Liver (tissue), 9 donors: Measurements from ENCODE around the gene CDC6. TPM values are rescaled to one million over a fixed set of nuclear protein-coding genes. Genes with fewer than 3 reads are reported as not detected.

Experiments
- DNase-seq: peaks from one replicate; pipeline ENCODE4 v3.0.0-alpha.2; 2017; ENCODE audit warnings: low spot score
- H3K27ac ChIP-seq, 2 donors: one replicate each; pipeline ENCODE4 v1.7.0; 2013; ENCODE audit warnings: inconsistent platforms in 2 of 2, low read length in 2 of 2, control low read depth in 1 of 2, low read depth in 1 of 2, mild to moderate bottlenecking in 1 of 2
- H3K27me3 ChIP-seq, 4 donors: one replicate each; pipeline versions ENCODE4 v1.6.1 to v1.7.0; 2013; ENCODE audit warnings: low read length in 3 of 4, inconsistent platforms in 1 of 4, mild to moderate bottlenecking in 1 of 4, moderate library complexity in 1 of 4; ENCODE audit not compliant: control insufficient read depth in 4 of 4, insufficient read depth in 4 of 4
- H3K36me3 ChIP-seq, 4 donors: one replicate each; pipeline versions ENCODE4 v1.6.1 to v1.7.0; 2013; ENCODE audit warnings: low read length in 3 of 4, mild to moderate bottlenecking in 3 of 4, low read depth in 1 of 4, moderate library complexity in 1 of 4; ENCODE audit not compliant: control insufficient read depth in 4 of 4, insufficient read depth in 3 of 4
- H3K4me1 ChIP-seq, 4 donors: one replicate each; pipeline versions ENCODE4 v1.6.1 to v1.7.0; 2013; ENCODE audit warnings: low read length in 3 of 4, mild to moderate bottlenecking in 3 of 4, moderate library complexity in 1 of 4; ENCODE audit not compliant: control insufficient read depth in 4 of 4, insufficient read depth in 4 of 4
- H3K4me3 ChIP-seq, 3 donors: one replicate each; pipeline versions ENCODE4 v1.6.1 to v1.7.0; 2013; ENCODE audit warnings: low read length in 3 of 3, control low read depth in 1 of 3, low read depth in 1 of 3, mild to moderate bottlenecking in 1 of 3
- H3K9ac ChIP-seq, 2 donors: one replicate each; pipeline ENCODE4 v1.7.0; 2013; ENCODE audit warnings: low read length in 2 of 2, mild to moderate bottlenecking in 2 of 2, moderate library complexity in 2 of 2, control low read depth in 1 of 2, low read depth in 1 of 2
- H3K9me3 ChIP-seq, 4 donors: one replicate each; pipeline versions ENCODE4 v1.6.1 to v1.7.0; 2013; ENCODE audit warnings: low read length in 3 of 4; ENCODE audit not compliant: control insufficient read depth in 4 of 4
- CTCF ChIP-seq: fragments of 150-350 bp; IDR thresholded peaks from 2 replicates; pipeline ENCODE4 v1.5.1; 2017; ENCODE audit warnings: improper control_type of control experiment, low read depth, low read length; ENCODE audit not compliant: missing input control
- EGR1 ChIP-seq, 2 donors: IDR thresholded peaks; 2 replicates each; pipeline ENCODE4 v1.6.1; 2016 to 2018; ENCODE audit warnings: antibody characterized with exemption in 2 of 2, low read depth in 2 of 2
- FOXA1 ChIP-seq: IDR thresholded peaks from 2 replicates; pipeline ENCODE4 v1.6.1; 2016; ENCODE audit warnings: antibody characterized with exemption
- FOXA2 ChIP-seq: IDR thresholded peaks from 2 replicates; pipeline ENCODE4 v1.6.1; 2016; ENCODE audit warnings: antibody characterized with exemption
- GABPA ChIP-seq, 2 donors: IDR thresholded peaks in 1 of 2; conservative IDR thresholded peaks in 1 of 2; 2 replicates each; pipeline ENCODE4 v1.6.1; 2016; ENCODE audit warnings: antibody characterized with exemption in 2 of 2, mild to moderate bottlenecking in 1 of 2, moderate library complexity in 1 of 2
- HNF4A ChIP-seq, 2 donors: conservative IDR thresholded peaks; 2 replicates each; pipeline ENCODE4 v1.6.1; 2016; ENCODE audit warnings: antibody characterized with exemption in 2 of 2, mild to moderate bottlenecking in 2 of 2
- HNF4G ChIP-seq: IDR thresholded peaks from 2 replicates; pipeline ENCODE4 v1.6.1; 2016; ENCODE audit warnings: antibody characterized with exemption
- JUND ChIP-seq, 2 donors: IDR thresholded peaks; 2 replicates each; pipeline ENCODE4 v1.6.1; 2016; ENCODE audit warnings: antibody characterized with exemption in 2 of 2
- MAX ChIP-seq: IDR thresholded peaks from 2 replicates; pipeline ENCODE4 v1.6.1; 2016; ENCODE audit warnings: antibody characterized with exemption
- NR2F2 ChIP-seq: IDR thresholded peaks from 2 replicates; pipeline ENCODE4 v1.6.1; 2016; ENCODE audit warnings: antibody characterized with exemption
- RAD21 ChIP-seq, 2 donors: IDR thresholded peaks; 2 replicates each; pipeline ENCODE4 v1.6.1; 2016; ENCODE audit warnings: antibody characterized with exemption in 2 of 2, mild to moderate bottlenecking in 2 of 2
- REST ChIP-seq: IDR thresholded peaks from 2 replicates; pipeline ENCODE4 v1.6.1; 2016; ENCODE audit warnings: antibody characterized with exemption, mild to moderate bottlenecking
- RXRA ChIP-seq, 2 donors: IDR thresholded peaks; 2 replicates each; pipeline ENCODE4 v1.6.1; 2017 to 2018; ENCODE audit warnings: antibody characterized with exemption in 2 of 2, mild to moderate bottlenecking in 1 of 2
- SP1 ChIP-seq: IDR thresholded peaks from 2 replicates; pipeline ENCODE4 v1.6.1; 2018; ENCODE audit warnings: antibody characterized with exemption, mild to moderate bottlenecking
- TAF1 ChIP-seq: conservative IDR thresholded peaks from 2 replicates; pipeline ENCODE4 v1.6.1; 2016; ENCODE audit warnings: antibody characterized with exemption, mild to moderate bottlenecking
- YY1 ChIP-seq: IDR thresholded peaks from 2 replicates; pipeline ENCODE4 v1.6.1; 2016; ENCODE audit warnings: antibody characterized with exemption, mild to moderate bottlenecking
- ZBTB33 ChIP-seq: IDR thresholded peaks from 2 replicates; pipeline ENCODE4 v1.6.1; 2016; ENCODE audit warnings: antibody characterized with exemption
- WGBS: extraction: QIAGEN DNeasy Blood & Tissue Kit; methylation state at CpG from one replicate; pipeline ENCODE4 v1.1.7; 2013; 5-methylcytosine and 5-hydroxymethylcytosine counted together
- polyA plus RNA-seq, 2 donors: library from polyadenylated mRNA; stranded (reverse) in 1 of 2; unstranded in 1 of 2; fragments of 200-250 nt in 1 of 2; fragments of >200 nt in 1 of 2; fragmentation: Nextera tagmentation in 1 of 2; extraction: Ambion mirVana in 1 of 2; gene quantifications; one replicate each; pipeline versions ENCODE4 v1.2.1 to v1.2.3, GENCODE V29; 2013 to 2015
- total RNA-seq, 2 donors: library from RNA; depleted of rRNA; stranded (reverse); fragments of >200 nt; gene quantifications; one replicate each; pipeline ENCODE4 v1.2.3, GENCODE V29; 2014
- TF ChIP-seq, protein P1 (sequence below): IDR thresholded peaks from 2 replicates; pipeline ENCODE4 v1.6.1; 2016; ENCODE audit warnings: antibody characterized with exemption
- donor health status: healthy.
- donor health status: healthy.
- donor health status: healthy.
- donor health status: healthy.
- donor health status: healthy.

CDC6 gene
- total and polyA plus RNA-seq, 4 donors: 0.54 to 16.5 (median 2.5) TPM

GRCh38 chr17:40317880-40318829 lies 30.5 kb downstream of the CDC6 start:
- Histone ChIP-seq H3K36me3 (no peaks in the 10 kb centered on the region), H3K9me3 (no peaks in the 10 kb centered on the region), H3K27me3 (no peaks in the 10 kb centered on the region), H3K4me1 (peaks cover 40 to 83% (median 75%) of the 10 kb centered on the region in 4 donors), H3K9ac (peak overlapping the region; percentile 80 to 87), H3K27ac (peak overlapping the region; percentile 81 to 94), H3K4me3 (peak overlapping the region; percentile 61 to 86 (median 75))
- TF ChIP-seq REST (peak; percentile 62), EGR1 (IDR thresholded peaks at IDR 0.05; ENCODE audit: low read depth in 2 of 2) (peak; percentile 95 to 98), YY1 (peak; percentile 95), FOXA2 (no peak), HNF4A (conservative IDR thresholded peaks at IDR 0.05) (peak; percentile 36 to 45), HNF4G (no peak), JUND (IDR thresholded peaks at IDR 0.05) (peak in 1 of 2 donors; percentile 15), TAF1 (no peak), MAX (peak; percentile 86), ZBTB33 (peak; percentile 49), SP1 (peak; percentile 90), GABPA (IDR thresholded peaks at IDR 0.05 in 1 of 2, conservative IDR thresholded peaks at IDR 0.05 in 1 of 2) (peak in 1 of 2 donors; percentile 33), RXRA (IDR thresholded peaks at IDR 0.05) (peak; percentile 73 to 80), CTCF (no peak), RAD21 (IDR thresholded peaks at IDR 0.05) (peak in 1 of 2 donors; percentile 31), NR2F2 (no peak), FOXA1 (no peak)
- TF ChIP-seq, protein P1, sequence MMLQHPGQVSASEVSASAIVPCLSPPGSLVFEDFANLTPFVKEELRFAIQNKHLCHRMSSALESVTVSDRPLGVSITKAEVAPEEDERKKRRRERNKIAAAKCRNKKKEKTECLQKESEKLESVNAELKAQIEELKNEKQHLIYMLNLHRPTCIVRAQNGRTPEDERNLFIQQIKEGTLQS: no peak
- DNase-seq: peak; percentile 92
- under 1% methylated on average over 70 of the region's 70 CpGs for WGBS
